Measurements from ENCODE around the gene FAM107A.

Gene FAM107A

DNA sequence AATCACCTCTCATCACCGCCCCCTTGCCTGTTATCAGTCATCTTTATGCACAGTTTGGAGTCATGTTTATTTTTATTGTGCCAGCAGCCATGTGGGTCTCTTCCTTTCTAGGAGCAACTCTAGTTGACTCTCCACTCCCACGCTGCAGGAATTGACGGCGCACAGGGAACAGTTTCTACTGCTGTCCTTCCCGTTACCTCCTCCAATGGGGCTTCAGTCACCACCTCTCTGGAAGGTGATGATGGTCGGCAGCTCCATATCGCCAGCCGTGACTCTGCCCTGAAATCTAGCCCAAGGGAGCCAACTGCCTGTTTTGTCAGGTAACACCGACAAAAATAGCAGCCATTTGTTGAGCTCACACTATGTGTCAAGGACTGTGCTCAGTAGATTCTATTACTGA lies 35.6 kb upstream of the FAM107A start:
- no peak overlapping the region for H3K4me3 ChIP-seq (ENCODE audit: low read depth, low read length)
- no peak for TF ChIP-seq POLR2A (IDR thresholded peaks at IDR 0.05; ENCODE audit: extremely low read depth, insufficient read length)
- TF ChIP-seq, protein P1, sequence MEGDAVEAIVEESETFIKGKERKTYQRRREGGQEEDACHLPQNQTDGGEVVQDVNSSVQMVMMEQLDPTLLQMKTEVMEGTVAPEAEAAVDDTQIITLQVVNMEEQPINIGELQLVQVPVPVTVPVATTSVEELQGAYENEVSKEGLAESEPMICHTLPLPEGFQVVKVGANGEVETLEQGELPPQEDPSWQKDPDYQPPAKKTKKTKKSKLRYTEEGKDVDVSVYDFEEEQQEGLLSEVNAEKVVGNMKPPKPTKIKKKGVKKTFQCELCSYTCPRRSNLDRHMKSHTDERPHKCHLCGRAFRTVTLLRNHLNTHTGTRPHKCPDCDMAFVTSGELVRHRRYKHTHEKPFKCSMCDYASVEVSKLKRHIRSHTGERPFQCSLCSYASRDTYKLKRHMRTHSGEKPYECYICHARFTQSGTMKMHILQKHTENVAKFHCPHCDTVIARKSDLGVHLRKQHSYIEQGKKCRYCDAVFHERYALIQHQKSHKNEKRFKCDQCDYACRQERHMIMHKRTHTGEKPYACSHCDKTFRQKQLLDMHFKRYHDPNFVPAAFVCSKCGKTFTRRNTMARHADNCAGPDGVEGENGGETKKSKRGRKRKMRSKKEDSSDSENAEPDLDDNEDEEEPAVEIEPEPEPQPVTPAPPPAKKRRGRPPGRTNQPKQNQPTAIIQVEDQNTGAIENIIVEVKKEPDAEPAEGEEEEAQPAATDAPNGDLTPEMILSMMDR (IDR thresholded peaks at IDR 0.05; ENCODE audit: low read depth, low read length): no peak
- TF ChIP-seq, protein P2, sequence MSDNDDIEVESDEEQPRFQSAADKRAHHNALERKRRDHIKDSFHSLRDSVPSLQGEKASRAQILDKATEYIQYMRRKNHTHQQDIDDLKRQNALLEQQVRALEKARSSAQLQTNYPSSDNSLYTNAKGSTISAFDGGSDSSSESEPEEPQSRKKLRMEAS (IDR thresholded peaks at IDR 0.05; ENCODE audit: low read depth, low read length): no peak
- TF ChIP-seq MYC (IDR thresholded peaks at IDR 0.05; ENCODE audit: low read depth, low read length): no peak
- DNase-seq (ENCODE audit: low read depth): no peak

DNA sequence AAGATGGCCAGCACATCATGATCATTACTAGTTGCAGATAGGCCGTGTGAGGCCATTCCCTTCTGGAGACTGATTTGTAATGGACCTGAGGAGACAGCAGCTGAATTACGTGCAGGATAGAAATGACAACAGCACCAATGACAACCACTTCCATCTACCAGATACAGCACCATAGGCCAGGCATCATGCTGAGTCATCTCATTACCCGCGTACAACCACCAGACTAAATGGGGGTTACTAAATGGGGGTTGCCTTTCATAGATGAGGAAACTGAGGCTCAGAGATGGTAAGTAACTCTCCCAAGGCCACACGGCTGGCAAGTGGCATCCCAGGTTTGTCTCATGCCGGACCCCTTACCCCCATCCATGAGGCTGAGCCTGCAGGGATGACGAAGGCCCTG lies 32.8 kb upstream of the FAM107A start:
- TF ChIP-seq, protein P1 (IDR thresholded peaks at IDR 0.05; ENCODE audit: low read depth, low read length): no peak
- TF ChIP-seq POLR2A (IDR thresholded peaks at IDR 0.05; ENCODE audit: extremely low read depth, insufficient read length): no peak
- TF ChIP-seq, protein P2 (IDR thresholded peaks at IDR 0.05; ENCODE audit: low read depth, low read length): no peak
- TF ChIP-seq MYC (IDR thresholded peaks at IDR 0.05; ENCODE audit: low read depth, low read length): no peak
- DNase-seq (ENCODE audit: low read depth): no peak
- no peak overlapping the region for H3K4me3 ChIP-seq (ENCODE audit: low read depth, low read length)

DNA sequence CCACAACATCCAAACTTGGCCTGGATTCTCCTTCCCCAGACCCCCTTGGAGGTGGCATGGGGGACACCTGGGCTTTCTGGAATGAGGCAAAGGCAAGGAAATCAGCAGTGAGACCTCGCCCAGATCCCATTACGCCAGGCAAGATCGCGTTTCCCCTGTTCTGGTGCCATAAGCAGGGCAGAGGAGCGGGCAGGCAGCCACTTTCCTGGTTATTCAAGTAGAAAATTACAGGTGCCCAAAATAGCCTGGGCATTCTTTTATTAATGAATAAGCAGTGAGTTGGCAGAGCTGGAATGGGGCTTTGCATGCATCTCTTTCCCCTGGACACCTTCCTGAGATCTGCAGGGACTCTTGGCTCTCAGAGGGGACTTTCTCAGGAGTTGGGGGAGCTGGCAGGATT lies 31.5 kb upstream of the FAM107A start:
- TF ChIP-seq, protein P1 (IDR thresholded peaks at IDR 0.05; ENCODE audit: low read depth, low read length): no peak
- TF ChIP-seq POLR2A (IDR thresholded peaks at IDR 0.05; ENCODE audit: extremely low read depth, insufficient read length) (no peak), MYC (IDR thresholded peaks at IDR 0.05; ENCODE audit: low read depth, low read length) (no peak)
- TF ChIP-seq, protein P2 (IDR thresholded peaks at IDR 0.05; ENCODE audit: low read depth, low read length): no peak
- no peak overlapping the region for H3K4me3 ChIP-seq (ENCODE audit: low read depth, low read length)
- DNase-seq (ENCODE audit: low read depth): no peak

DNA sequence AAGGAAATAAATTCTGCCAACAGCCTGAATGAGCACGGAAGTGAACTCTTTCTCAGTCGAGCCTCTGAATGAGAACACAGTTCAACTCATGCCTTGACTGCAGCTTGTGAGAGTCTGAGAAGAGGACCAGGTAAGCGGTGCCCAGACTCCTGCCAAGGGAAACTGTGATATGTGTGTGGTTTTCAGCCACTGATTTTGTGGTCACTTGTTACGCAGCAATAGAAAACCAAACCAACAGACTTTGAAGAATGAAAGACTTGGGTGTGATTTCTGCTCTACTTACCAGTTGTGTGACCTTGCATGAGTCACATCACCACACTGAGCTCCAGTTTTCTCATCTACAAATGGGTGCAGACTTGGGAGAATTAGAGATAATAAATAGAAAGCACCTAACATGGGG lies 30.6 kb upstream of the FAM107A start:
- no peak overlapping the region for H3K4me3 ChIP-seq (ENCODE audit: low read depth, low read length)
- DNase-seq (ENCODE audit: low read depth): no peak
- no peak for TF ChIP-seq MYC (IDR thresholded peaks at IDR 0.05; ENCODE audit: low read depth, low read length)

DNA sequence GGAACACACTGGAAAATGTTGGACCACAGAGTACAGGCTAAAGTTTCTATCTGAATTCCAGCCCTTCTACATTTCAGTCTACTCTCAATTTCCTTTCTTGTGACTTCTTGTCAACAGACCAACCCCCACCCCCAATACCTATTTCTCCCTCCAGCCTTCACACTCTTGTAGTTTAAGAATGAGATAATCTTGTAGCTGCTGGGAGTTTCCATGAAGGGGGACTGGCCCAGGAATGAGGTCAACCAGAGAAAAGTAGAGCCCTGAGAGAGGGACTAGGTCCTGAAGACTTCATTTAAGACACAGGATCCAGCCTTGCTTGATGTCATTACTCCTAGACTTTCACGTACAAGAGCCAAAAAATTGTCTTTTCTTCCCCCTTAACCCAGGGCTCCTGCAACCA lies 29.5 kb upstream of the FAM107A start:
- H3K4me3 ChIP-seq (ENCODE audit: low read depth, low read length): no peak overlapping the region
- TF ChIP-seq, protein P2 (IDR thresholded peaks at IDR 0.05; ENCODE audit: low read depth, low read length): no peak
- TF ChIP-seq POLR2A (IDR thresholded peaks at IDR 0.05; ENCODE audit: extremely low read depth, insufficient read length): no peak
- no peak for TF ChIP-seq MYC (IDR thresholded peaks at IDR 0.05; ENCODE audit: low read depth, low read length)
- TF ChIP-seq, protein P1 (IDR thresholded peaks at IDR 0.05; ENCODE audit: low read depth, low read length): no peak
- no peak for DNase-seq (ENCODE audit: low read depth)

DNA sequence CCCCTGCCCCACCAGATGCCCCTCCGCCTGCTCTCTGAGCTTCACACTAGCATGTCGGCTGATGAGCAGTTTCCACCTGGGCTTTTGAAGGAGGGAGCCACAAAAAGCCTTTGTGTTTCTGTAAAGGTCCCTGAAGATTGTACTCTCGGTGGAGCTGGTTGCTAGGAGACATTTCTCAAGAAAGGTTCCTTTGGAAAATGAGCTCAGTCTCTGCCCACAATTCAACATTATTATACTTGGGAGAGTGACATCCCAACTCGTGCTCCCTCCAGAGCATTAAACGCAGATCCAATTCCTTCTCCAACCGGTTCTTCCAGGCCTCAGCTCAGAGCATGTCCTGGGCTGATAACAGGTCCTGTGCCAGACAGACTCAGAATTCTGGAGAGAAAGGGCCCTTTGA lies 26.8 kb upstream of the FAM107A start:
- no peak for DNase-seq (ENCODE audit: low read depth)
- H3K4me3 ChIP-seq (ENCODE audit: low read depth, low read length): no peak overlapping the region
- TF ChIP-seq MYC (IDR thresholded peaks at IDR 0.05; ENCODE audit: low read depth, low read length) (no peak), POLR2A (IDR thresholded peaks at IDR 0.05; ENCODE audit: extremely low read depth, insufficient read length) (no peak)
- TF ChIP-seq, protein P1 (IDR thresholded peaks at IDR 0.05; ENCODE audit: low read depth, low read length): no peak
- TF ChIP-seq, protein P2 (IDR thresholded peaks at IDR 0.05; ENCODE audit: low read depth, low read length): no peak

All from NB4 (cell line).